ENCODE measurements around the gene PLEKHH1.

PLEKHH1 gene

GRCh38 chr14:67580336-67581171, 47.5 kb downstream of the PLEKHH1 start:
- no peak for TF ChIP-seq CTCF (IDR thresholded peaks at IDR 0.05; ENCODE audit: low read depth, low read length)
- no peak for TF ChIP-seq EZH2phosphoT487 (IDR thresholded peaks at IDR 0.05; ENCODE audit: low read depth)
- Histone ChIP-seq H3K79me2 (ENCODE audit: low read length) (no peaks in the 10 kb centered on the region), H3K4me1 (ENCODE audit: low read length) (peaks cover 7% of the 10 kb centered on the region), H4K20me1 (ENCODE audit: insufficient read depth, low read length) (no peaks in the 10 kb centered on the region), H3K27me3 (ENCODE audit: low read depth, low read length) (no peaks in the 10 kb centered on the region), H3K27ac (ENCODE audit: low read length) (no peak overlapping the region), H3K36me3 (replicated peaks; ENCODE audit: low read depth, low read length) (no peaks in the 10 kb centered on the region), H3K4me3 (ENCODE audit: low read length) (no peak overlapping the region), H3K9me3 (ENCODE audit: insufficient read depth, low read length) (no peaks in the 10 kb centered on the region), H3K4me2 (ENCODE audit: low read length) (no peak overlapping the region), H3K9ac (ENCODE audit: low read length) (no peak overlapping the region), H2AFZ (ENCODE audit: low read depth, low read length) (no peak overlapping the region)

- no peaks in the 10 kb centered on the region for H3K9me3 ChIP-seq (ENCODE audit: insufficient read depth, low read length)
- no peak overlapping the region for H3K9ac ChIP-seq (ENCODE audit: low read length)
- no peaks in the 10 kb centered on the region for H3K27me3 ChIP-seq (ENCODE audit: low read depth, low read length)
- no peaks in the 10 kb centered on the region for H3K36me3 ChIP-seq (replicated peaks; ENCODE audit: low read depth, low read length)
- no peak overlapping the region for H3K4me3 ChIP-seq (ENCODE audit: low read length)
- no peak overlapping the region for H2AFZ ChIP-seq (ENCODE audit: low read depth, low read length)
- no peaks in the 10 kb centered on the region for H3K79me2 ChIP-seq (ENCODE audit: low read length)
- no peak overlapping the region for H3K4me2 ChIP-seq (ENCODE audit: low read length)
- TF ChIP-seq EZH2phosphoT487 (IDR thresholded peaks at IDR 0.05; ENCODE audit: low read depth) (no peak), CTCF (IDR thresholded peaks at IDR 0.05; ENCODE audit: low read depth, low read length) (no peak)
- H3K27ac ChIP-seq (ENCODE audit: low read length), result no peak overlapping the region
- no peaks in the 10 kb centered on the region for H4K20me1 ChIP-seq (ENCODE audit: insufficient read depth, low read length)
- H3K4me1 ChIP-seq (ENCODE audit: low read length), result peaks cover 6% of the 10 kb centered on the region
Measured at GRCh38 chr14:67581643-67582042, 48.6 kb downstream of the PLEKHH1 start.

- H3K27ac ChIP-seq (ENCODE audit: low read length), result no peak overlapping the region
- H2AFZ ChIP-seq (ENCODE audit: low read depth, low read length), result no peak overlapping the region
- H3K9ac ChIP-seq (ENCODE audit: low read length), result no peak overlapping the region
- no peak overlapping the region for H3K4me3 ChIP-seq (ENCODE audit: low read length)
- no peak overlapping the region for H3K4me2 ChIP-seq (ENCODE audit: low read length)
- no peak for TF ChIP-seq EZH2phosphoT487 (IDR thresholded peaks at IDR 0.05; ENCODE audit: low read depth)
- TF ChIP-seq CTCF (IDR thresholded peaks at IDR 0.05; ENCODE audit: low read depth, low read length), result no peak
- H4K20me1 ChIP-seq (ENCODE audit: insufficient read depth, low read length), result no peaks in the 10 kb centered on the region
- H3K36me3 ChIP-seq (replicated peaks; ENCODE audit: low read depth, low read length), result no peaks in the 10 kb centered on the region
- H3K79me2 ChIP-seq (ENCODE audit: low read length), result no peaks in the 10 kb centered on the region
- no peaks in the 10 kb centered on the region for H3K9me3 ChIP-seq (ENCODE audit: insufficient read depth, low read length)
- peaks cover 7% of the 10 kb centered on the region for H3K4me1 ChIP-seq (ENCODE audit: low read length)
- no peaks in the 10 kb centered on the region for H3K27me3 ChIP-seq (ENCODE audit: low read depth, low read length)
Measured at GRCh38 chr14:67582061-67582460, 49.0 kb downstream of the PLEKHH1 start.

GRCh38 chr14:67583711-67584644, 50.9 kb downstream of the PLEKHH1 start:
- Histone ChIP-seq H3K79me2 (ENCODE audit: low read length) (no peaks in the 10 kb centered on the region), H2AFZ (ENCODE audit: low read depth, low read length) (no peak overlapping the region), H3K4me2 (ENCODE audit: low read length) (no peak overlapping the region), H3K4me1 (ENCODE audit: low read length) (peaks cover 7% of the 10 kb centered on the region), H3K9ac (ENCODE audit: low read length) (no peak overlapping the region), H3K36me3 (replicated peaks; ENCODE audit: low read depth, low read length) (peaks cover 4% of the 10 kb centered on the region), H3K27me3 (ENCODE audit: low read depth, low read length) (no peaks in the 10 kb centered on the region), H3K27ac (ENCODE audit: low read length) (no peak overlapping the region), H3K9me3 (ENCODE audit: insufficient read depth, low read length) (no peaks in the 10 kb centered on the region), H3K4me3 (ENCODE audit: low read length) (no peak overlapping the region), H4K20me1 (ENCODE audit: insufficient read depth, low read length) (no peaks in the 10 kb centered on the region)
- TF ChIP-seq EZH2phosphoT487 (IDR thresholded peaks at IDR 0.05; ENCODE audit: low read depth) (no peak), CTCF (IDR thresholded peaks at IDR 0.05; ENCODE audit: low read depth, low read length) (peak; percentile 72)
